Measurements from ENCODE around the gene HSD17B14. TPM values are rescaled to one million over a fixed set of nuclear protein-coding genes. Genes with fewer than 3 reads are reported as not detected.
A peak's percentile ranks its signal among the peaks of the same experiment; 100 is the strongest.

The HSD17B14 gene
- total and polyA plus RNA-seq, 9 of the 15 experiments (the other 6 are each of a cell fraction or from before 2014, with no cell fraction given) = 0.16 TPM; not detected in 8

- H2AFZ ChIP-seq (ENCODE audit: low read depth, low read length) = no peak overlapping the region
- peaks cover 3% of the 10 kb centered on the region; the same call in 1 of the 3 replicates for H3K36me3 ChIP-seq (ENCODE audit: control insufficient read depth, insufficient read depth, low read length)
- H3K79me2 ChIP-seq (ENCODE audit: control insufficient read depth, insufficient read depth, low read length) = no peaks in the 10 kb centered on the region
- in situ Hi-C loops (cut with MboI) = no loop called here
- ChIA-PET POLR2A (interaction anchor here (0.7 to 0.9 kb wide), 3 partner anchors 7 to 23 kb away, joined by 3 read pairs; no protein-coding TSS in a partner anchor), CTCF (ENCODE audit: low intra/inter-chr PET ratio) (no interaction called here)
- H3K4me2 ChIP-seq (ENCODE audit: insufficient read depth, low read length) = no peak overlapping the region
- H3K9ac ChIP-seq (ENCODE audit: insufficient read depth in 1 of 2, low read depth in 2 of 2, low read length in 2 of 2) = no peak overlapping the region
- H3K4me3 ChIP-seq = no peak overlapping the region
- no peaks in the 10 kb centered on the region for H3K9me3 ChIP-seq (replicated peaks; ENCODE audit: control insufficient read depth, insufficient read depth, low read depth, low read length)
- H3K4me1 ChIP-seq (replicated peaks in 1 of 2; ENCODE audit: control insufficient read depth in 2 of 2, insufficient read depth in 2 of 2, low read length in 2 of 2) = peaks cover 17 to 18% of the 10 kb centered on the region in 2 experiments
- no peaks in the 10 kb centered on the region for H3K9me1 ChIP-seq (ENCODE audit: control insufficient read depth, insufficient read depth, low read length)
- H3K27me3 ChIP-seq (ENCODE audit: control insufficient read depth in 2 of 2, insufficient read depth in 2 of 2, low read length in 2 of 2) = no peaks in the 10 kb centered on the region
- H3K27ac ChIP-seq (ENCODE audit: extremely low read depth, low read depth, low read length) = no peak overlapping the region
- ATAC-seq = peak; percentile 38; the same call in 1 of the 3 replicates
- no TSS peak for BruUV-seq (replicated peaks)
- TF ChIP-seq MEIS2 (IDR thresholded peaks at IDR 0.05; ENCODE audit: partially characterized antibody) (peak; percentile 23), PTRF (tag; IDR thresholded peaks at IDR 0.05) (no peak), FOXK1 (CRISPR knock-in tag; IDR thresholded peaks at IDR 0.05; ENCODE audit: borderline replicate concordance) (no peak), MTF1 (CRISPR knock-in tag; IDR thresholded peaks at IDR 0.05; ENCODE audit: borderline replicate concordance) (no peak), CAMTA2 (CRISPR knock-in tag; conservative IDR thresholded peaks at IDR 0.05) (no peak), ATF6 (CRISPR knock-in tag; IDR thresholded peaks at IDR 0.05) (no peak), ZNF143 (CRISPR knock-in tag; IDR thresholded peaks at IDR 0.05) (peak; percentile 71), ATF1 (CRISPR knock-in tag; IDR thresholded peaks at IDR 0.05) (no peak), ATF1 (tag; IDR thresholded peaks at IDR 0.05) (no peak), ZFX (CRISPR knock-in tag; IDR thresholded peaks at IDR 0.05) (peak; percentile 2; the same call in 1 of the 2 replicates), HNRNPH1 (optimal IDR thresholded peaks at IDR 0.05; ENCODE audit: low read depth, low read length) (no peak), SIX5 (IDR thresholded peaks at IDR 0.05; ENCODE audit: borderline replicate concordance in 1 of 2, insufficient read depth in 1 of 2, low read depth in 1 of 2, low read length in 2 of 2) (peak in 1 of 2 experiments; percentile 47; a peak in 1 of 4 replicates), RHOXF2B (CRISPR knock-in tag; conservative IDR thresholded peaks at IDR 0.05) (no peak), ZNF75A (CRISPR knock-in tag; IDR thresholded peaks at IDR 0.05) (no peak), HCFC1 (IDR thresholded peaks at IDR 0.05; ENCODE audit: low read depth, low read length) (peak; percentile 71), RBM34 (IDR thresholded peaks at IDR 0.05; ENCODE audit: borderline replicate concordance, insufficient read depth, low read length) (no peak), TCF7L2 (IDR thresholded peaks at IDR 0.05; ENCODE audit: low read depth, low read length) (no peak)
- FAIRE-seq = no peak
- WGBS (ENCODE audit: insufficient coverage, low coverage, missing lambda C conversion rate) = 92% methylated on average over 4 of the region's 4 CpGs
- no peak for DNase-seq (ENCODE audit: extremely low read depth in 1 of 4, low spot score in 3 of 4)
- intact Hi-C loops (cut with micrococcal nuclease) = no loop called here
- no peaks in the 10 kb centered on the region for H4K20me1 ChIP-seq (replicated peaks; ENCODE audit: control insufficient read depth, insufficient read depth, low read length)
Observed at GRCh38 chr19:48852292-48852691, 16.0 kb upstream of the HSD17B14 start.

Data from K562 (cell line).